Measurements from ENCODE around the gene RGS3.

- TF ChIP-seq POLR2A (IDR thresholded peaks at IDR 0.05; ENCODE audit: low read depth, low read length) (no peak), JUN (IDR thresholded peaks at IDR 0.05; ENCODE audit: borderline replicate concordance, insufficient read depth, insufficient read length, low read depth) (no peak), POLR2AphosphoS5 (IDR thresholded peaks at IDR 0.05; ENCODE audit: insufficient read depth, low read depth, low read length) (no peak), MAX (IDR thresholded peaks at IDR 0.05; ENCODE audit: insufficient read depth, insufficient read length) (no peak)
- TF ChIP-seq, protein P1, sequence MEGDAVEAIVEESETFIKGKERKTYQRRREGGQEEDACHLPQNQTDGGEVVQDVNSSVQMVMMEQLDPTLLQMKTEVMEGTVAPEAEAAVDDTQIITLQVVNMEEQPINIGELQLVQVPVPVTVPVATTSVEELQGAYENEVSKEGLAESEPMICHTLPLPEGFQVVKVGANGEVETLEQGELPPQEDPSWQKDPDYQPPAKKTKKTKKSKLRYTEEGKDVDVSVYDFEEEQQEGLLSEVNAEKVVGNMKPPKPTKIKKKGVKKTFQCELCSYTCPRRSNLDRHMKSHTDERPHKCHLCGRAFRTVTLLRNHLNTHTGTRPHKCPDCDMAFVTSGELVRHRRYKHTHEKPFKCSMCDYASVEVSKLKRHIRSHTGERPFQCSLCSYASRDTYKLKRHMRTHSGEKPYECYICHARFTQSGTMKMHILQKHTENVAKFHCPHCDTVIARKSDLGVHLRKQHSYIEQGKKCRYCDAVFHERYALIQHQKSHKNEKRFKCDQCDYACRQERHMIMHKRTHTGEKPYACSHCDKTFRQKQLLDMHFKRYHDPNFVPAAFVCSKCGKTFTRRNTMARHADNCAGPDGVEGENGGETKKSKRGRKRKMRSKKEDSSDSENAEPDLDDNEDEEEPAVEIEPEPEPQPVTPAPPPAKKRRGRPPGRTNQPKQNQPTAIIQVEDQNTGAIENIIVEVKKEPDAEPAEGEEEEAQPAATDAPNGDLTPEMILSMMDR (IDR thresholded peaks at IDR 0.05; ENCODE audit: extremely low read depth in 1 of 2, insufficient read depth in 1 of 2, low read depth in 1 of 2, low read length in 2 of 2): no peak
Measured at GRCh38 chr9:113598883-113599282, 135.4 kb downstream of the RGS3 start.
